Breast epithelium (tissue), 4 donors: Measurements from ENCODE around the gene MAP4K1. TPM values are rescaled to one million over a fixed set of nuclear protein-coding genes. Genes with fewer than 3 reads are reported as not detected.

Source experiments
- DNase-seq, 2 donors: peaks; one replicate each; pipeline ENCODE4 v3.0.0-alpha.2; 2019; ENCODE audit warnings: low spot score in 2 of 2
- H3K27ac ChIP-seq, 2 donors: fragments of 200-600 bp; sonication (generic) in 1 of 2; one replicate each; pipeline ENCODE4 v1.5.1; 2016 to 2019; ENCODE audit warnings: mild to moderate bottlenecking in 1 of 2
- H3K27me3 ChIP-seq, 2 donors: fragments of 200-600 bp; sonication (generic) in 1 of 2; one replicate each; pipeline versions ENCODE4 v1.5.1 to v1.6.0; 2017 to 2019; ENCODE audit warnings: control low read depth in 1 of 2, mild to moderate bottlenecking in 1 of 2
- H3K36me3 ChIP-seq: fragments of 200-600 bp; one replicate; pipeline ENCODE4 v1.5.1; 2019
- H3K4me1 ChIP-seq, 2 donors: fragments of 200-600 bp; sonication (generic); one replicate each; pipeline ENCODE4 v1.5.1; 2016 to 2019; ENCODE audit warnings: control low read depth in 1 of 2
- H3K4me3 ChIP-seq, 3 donors: fragments of 200-600 bp; sonication (generic); 1 replicate in 2 of 3; 2 replicates in 1 of 3; pipeline ENCODE4 v1.5.1; 2016 to 2019; ENCODE audit warnings: mild to moderate bottlenecking in 3 of 3, moderate library complexity in 2 of 3
- H3K9me3 ChIP-seq, 2 donors: fragments of 200-600 bp; sonication (generic) in 1 of 2; one replicate each; pipeline ENCODE4 v1.5.1; 2016 to 2019; ENCODE audit warnings: control low read depth in 1 of 2
- CTCF ChIP-seq, 3 donors: fragments of 450-650 bp; IDR thresholded peaks; one replicate each; pipeline ENCODE4 v1.5.1; 2016 to 2017; ENCODE audit warnings: antibody characterized with exemption in 3 of 3, mild to moderate bottlenecking in 3 of 3, moderate library complexity in 3 of 3
- POLR2A ChIP-seq: fragments of 450-650 bp; IDR thresholded peaks from one replicate; pipeline ENCODE4 v1.6.1; 2016; ENCODE audit warnings: antibody characterized with exemption, mild to moderate bottlenecking, moderate library complexity
- POLR2AphosphoS5 ChIP-seq, 3 donors: sonication (generic); formaldehyde crosslinking; IDR thresholded peaks; one replicate each; pipeline ENCODE4 v1.6.1; 2017; ENCODE audit warnings: antibody characterized with exemption in 3 of 3
- intact Hi-C: fragments of 100-400 bp; cut with DNase I; formaldehyde crosslinking; loops from one replicate; pipeline ENCODE4 v1.15.1; 2023; ENCODE audit warnings: low total_unique reads
- total RNA-seq, 3 donors: library from RNA; depleted of rRNA; stranded (reverse); fragments of >200 nt; gene quantifications; one replicate each; pipeline ENCODE4 v1.1.0, GENCODE V29; 2016

MAP4K1 gene
- total RNA-seq, 3 donors from 2014 or later = 2.5 to 9.3 (median 3.6) TPM

- intact Hi-C loops = loop anchor here (5.0 kb wide), 1 partner anchor 52 kb away; no protein-coding TSS in a partner anchor
- H3K4me1 ChIP-seq = no peaks in the 10 kb centered on the region
- no peaks in the 10 kb centered on the region for H3K36me3 ChIP-seq
- no peak for TF ChIP-seq CTCF (IDR thresholded peaks at IDR 0.05)
- no peak for TF ChIP-seq POLR2AphosphoS5 (IDR thresholded peaks at IDR 0.05)
- no peak for TF ChIP-seq POLR2A
- no peak overlapping the region for H3K27ac ChIP-seq
- H3K27me3 ChIP-seq = no peaks in the 10 kb centered on the region
- no peak for DNase-seq
- H3K9me3 ChIP-seq = no peaks in the 10 kb centered on the region
- no peak overlapping the region for H3K4me3 ChIP-seq
Measured at GRCh38 chr19:38599722-38600121, 18.0 kb downstream of the MAP4K1 start.

DNA sequence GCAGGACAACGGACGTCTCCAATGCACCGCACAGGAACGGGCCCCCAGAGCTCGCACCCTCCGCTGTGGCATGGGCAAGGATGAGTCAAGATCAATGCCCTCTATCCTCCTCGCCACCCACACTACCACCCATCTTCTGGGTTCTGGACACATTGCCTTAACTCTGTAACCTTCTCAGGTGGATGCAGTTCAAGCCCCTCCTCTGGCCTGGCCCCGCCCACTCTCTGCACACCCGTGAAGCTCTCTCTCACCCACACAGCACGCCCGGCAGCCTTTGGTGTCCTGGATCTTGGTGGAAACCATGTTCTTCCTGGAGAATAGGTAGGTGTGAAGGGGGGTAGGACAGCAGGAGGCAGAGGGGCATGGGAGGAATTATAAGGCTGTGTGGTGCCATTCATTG is 20.7 kb downstream of the MAP4K1 start:
- no peak for TF ChIP-seq POLR2A
- TF ChIP-seq POLR2AphosphoS5 (IDR thresholded peaks at IDR 0.05) = no peak
- TF ChIP-seq CTCF (IDR thresholded peaks at IDR 0.05) = no peak
- no peak for DNase-seq
- H3K36me3 ChIP-seq = no peaks in the 10 kb centered on the region
- H3K4me3 ChIP-seq = no peak overlapping the region
- intact Hi-C loops = loop anchor here (5.0 kb wide), 1 partner anchor 50 kb away; no protein-coding TSS in a partner anchor
- no peaks in the 10 kb centered on the region for H3K4me1 ChIP-seq
- no peaks in the 10 kb centered on the region for H3K9me3 ChIP-seq
- H3K27me3 ChIP-seq = no peaks in the 10 kb centered on the region
- no peak overlapping the region for H3K27ac ChIP-seq

- Histone ChIP-seq H3K4me1 (no peaks in the 10 kb centered on the region), H3K27me3 (no peaks in the 10 kb centered on the region), H3K4me3 (peak overlapping the region in 2 of 3 donors; percentile 15 to 49), H3K27ac (no peak overlapping the region), H3K36me3 (no peaks in the 10 kb centered on the region), H3K9me3 (no peaks in the 10 kb centered on the region)
- intact Hi-C loops = loop anchor here (5.0 kb wide), 1 partner anchor 49 kb away; no protein-coding TSS in a partner anchor
- TF ChIP-seq POLR2A (no peak), CTCF (IDR thresholded peaks at IDR 0.05) (no peak), POLR2AphosphoS5 (IDR thresholded peaks at IDR 0.05) (no peak)
- DNase-seq = no peak
Measured at GRCh38 chr19:38596057-38596981, 21.4 kb downstream of the MAP4K1 start.

GRCh38 chr19:38592940-38593339 is 24.8 kb downstream of the MAP4K1 start:
- no peak overlapping the region for H3K4me3 ChIP-seq
- no peaks in the 10 kb centered on the region for H3K4me1 ChIP-seq
- TF ChIP-seq CTCF (IDR thresholded peaks at IDR 0.05) (no peak), POLR2A (no peak), POLR2AphosphoS5 (IDR thresholded peaks at IDR 0.05) (no peak)
- no peak for DNase-seq
- no peaks in the 10 kb centered on the region for H3K27me3 ChIP-seq
- H3K36me3 ChIP-seq = no peaks in the 10 kb centered on the region
- H3K27ac ChIP-seq = no peak overlapping the region
- intact Hi-C loops = no loop called here
- no peaks in the 10 kb centered on the region for H3K9me3 ChIP-seq

DNA sequence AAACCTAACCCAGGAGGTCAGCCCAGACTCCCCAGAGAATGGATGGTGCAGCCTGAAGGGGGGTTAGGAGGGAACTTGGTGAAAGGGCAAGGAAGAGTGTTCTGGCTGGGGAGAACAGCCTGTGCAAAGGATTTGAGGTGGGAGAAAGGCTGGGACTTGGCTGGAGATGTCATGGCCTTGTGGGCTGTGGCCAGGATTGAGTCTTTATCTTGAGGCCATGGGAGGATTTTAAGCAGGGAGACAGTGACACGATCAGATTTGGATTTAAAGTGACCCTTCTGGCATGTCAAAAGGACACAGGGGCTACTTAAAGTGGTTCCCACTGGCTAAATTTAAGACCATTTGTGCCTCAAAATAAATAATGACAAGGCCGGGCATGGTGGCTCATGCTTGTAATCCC is 29.7 kb downstream of the MAP4K1 start:
- Histone ChIP-seq H3K9me3 (no peaks in the 10 kb centered on the region), H3K4me1 (no peaks in the 10 kb centered on the region), H3K27me3 (no peaks in the 10 kb centered on the region), H3K36me3 (no peaks in the 10 kb centered on the region), H3K27ac (no peak overlapping the region), H3K4me3 (no peak overlapping the region)
- TF ChIP-seq POLR2AphosphoS5 (IDR thresholded peaks at IDR 0.05) = no peak
- DNase-seq = no peak
- intact Hi-C loops = no loop called here
